ENCODE measurements around the gene TBC1D16.

Gene TBC1D16

DNA sequence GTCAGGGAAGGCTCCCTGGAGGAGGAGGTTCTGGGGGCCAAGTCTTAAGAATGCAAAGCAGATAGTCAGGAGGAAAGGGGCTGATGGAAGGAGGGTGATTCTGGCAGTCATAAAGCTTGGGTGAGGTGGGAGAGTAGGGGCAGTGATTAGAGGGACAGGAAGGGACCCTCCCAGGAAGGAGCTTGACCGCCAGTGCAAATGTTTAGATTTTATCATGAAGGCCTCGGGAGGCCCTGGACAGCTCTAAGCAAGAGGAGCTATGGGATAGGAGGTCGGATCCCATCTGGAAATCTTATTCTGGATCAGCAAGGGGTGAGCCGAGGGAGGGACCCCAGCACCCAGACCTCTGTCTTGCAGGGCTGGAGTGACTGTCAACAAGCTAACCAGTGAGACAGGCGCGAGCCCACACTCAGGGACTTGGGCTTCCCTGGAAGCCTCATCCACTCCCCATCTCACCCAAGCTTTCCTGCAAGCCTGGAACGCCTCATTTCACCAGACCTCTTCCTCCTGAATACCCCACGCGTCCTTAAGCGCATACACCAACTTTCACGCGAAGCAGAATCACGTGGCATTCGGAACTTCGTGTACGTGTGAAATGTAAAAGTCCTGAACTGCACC, 144.4 kb downstream of the TBC1D16 start:
- Histone ChIP-seq H3K27me3 (ENCODE audit: insufficient read depth, low read length) (peaks cover 77% of the 10 kb centered on the region), H3K36me3 (ENCODE audit: insufficient read depth, low read length) (no peaks in the 10 kb centered on the region), H3K27ac (ENCODE audit: low read depth, low read length) (no peak overlapping the region)

DNA sequence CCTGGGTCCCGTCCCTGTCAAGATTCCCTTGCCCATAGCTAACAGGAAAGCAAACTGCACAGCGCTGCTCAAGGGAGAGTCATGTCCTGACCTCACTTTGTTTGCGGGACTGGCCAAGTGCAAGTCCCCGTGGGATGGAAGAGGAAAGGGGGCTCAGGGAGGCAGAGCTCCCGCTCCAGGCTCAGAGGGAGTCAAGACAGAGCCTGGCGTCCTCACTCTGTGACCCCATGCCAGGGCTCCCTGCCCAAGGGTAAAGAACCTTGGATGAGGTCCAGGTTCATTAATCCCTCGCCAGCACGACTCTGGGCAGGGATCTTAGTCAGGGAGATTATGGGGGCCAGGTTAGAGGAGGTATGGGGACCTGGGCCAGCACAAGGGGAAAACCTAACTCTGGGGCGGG, 145.0 kb downstream of the TBC1D16 start:
- Histone ChIP-seq H3K27me3 (ENCODE audit: insufficient read depth, low read length) (peaks cover 72% of the 10 kb centered on the region), H3K79me2 (ENCODE audit: control insufficient read depth, insufficient read depth, low read length, unreplicated experiment) (no peaks in the 10 kb centered on the region), H3K4me3 (ENCODE audit: low read depth, low read length) (no peak overlapping the region), H2AFZ (ENCODE audit: low read length, unreplicated experiment) (no peak overlapping the region), H3K4me1 (ENCODE audit: control insufficient read depth, insufficient read depth, low read length, unreplicated experiment) (no peaks in the 10 kb centered on the region), H3K36me3 (ENCODE audit: insufficient read depth, low read length) (no peaks in the 10 kb centered on the region), H3K27ac (ENCODE audit: low read depth, low read length) (no peak overlapping the region)

More for the DNA sequence above, 144.4 kb downstream of the TBC1D16 start:
- Histone ChIP-seq H3K4me3 (ENCODE audit: low read depth, low read length) (no peak overlapping the region), H2AFZ (ENCODE audit: low read length, unreplicated experiment) (no peak overlapping the region), H3K4me1 (ENCODE audit: control insufficient read depth, insufficient read depth, low read length, unreplicated experiment) (no peaks in the 10 kb centered on the region), H3K79me2 (ENCODE audit: control insufficient read depth, insufficient read depth, low read length, unreplicated experiment) (no peaks in the 10 kb centered on the region)

- Histone ChIP-seq H3K36me3 (ENCODE audit: insufficient read depth, low read length) (no peaks in the 10 kb centered on the region), H2AFZ (ENCODE audit: low read length, unreplicated experiment) (no peak overlapping the region), H3K27ac (ENCODE audit: low read depth, low read length) (no peak overlapping the region), H3K27me3 (ENCODE audit: insufficient read depth, low read length) (peaks cover 62% of the 10 kb centered on the region), H3K4me3 (ENCODE audit: low read depth, low read length) (no peak overlapping the region), H3K79me2 (ENCODE audit: control insufficient read depth, insufficient read depth, low read length, unreplicated experiment) (no peaks in the 10 kb centered on the region), H3K4me1 (ENCODE audit: control insufficient read depth, insufficient read depth, low read length, unreplicated experiment) (no peaks in the 10 kb centered on the region)
Measured at GRCh38 chr17:79888811-79889634, 146.6 kb downstream of the TBC1D16 start.

DNA sequence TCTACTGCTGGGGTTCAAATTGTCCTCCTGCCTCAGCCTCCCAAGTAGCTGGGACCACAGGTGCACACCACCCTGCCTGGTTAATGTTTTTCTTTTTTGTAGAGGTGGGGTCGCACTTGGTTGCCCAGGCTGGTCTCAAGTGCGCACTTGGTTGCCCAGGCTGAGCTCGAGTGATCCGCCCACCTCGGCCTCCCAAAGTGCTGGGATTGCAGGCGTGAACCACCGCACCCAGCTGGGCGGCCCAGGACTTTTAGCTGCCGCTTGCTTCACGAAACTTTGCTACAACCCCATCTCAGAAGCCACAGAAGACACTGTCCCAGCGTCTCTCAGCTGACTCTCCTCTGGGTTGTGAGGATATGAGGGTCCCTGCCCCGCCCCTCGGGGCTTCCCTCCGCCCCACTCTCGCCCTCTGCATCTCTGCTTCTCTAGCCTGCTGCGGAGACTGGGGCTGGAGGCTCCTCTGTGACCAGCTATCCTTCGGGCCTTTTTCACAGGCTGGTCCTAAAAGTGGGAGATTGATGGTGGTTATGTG, 147.6 kb downstream of the TBC1D16 start:
- H3K4me3 ChIP-seq (ENCODE audit: low read depth, low read length) = no peak overlapping the region
- no peak overlapping the region for H3K27ac ChIP-seq (ENCODE audit: low read depth, low read length)
- peaks cover 70% of the 10 kb centered on the region for H3K27me3 ChIP-seq (ENCODE audit: insufficient read depth, low read length)
- H3K36me3 ChIP-seq (ENCODE audit: insufficient read depth, low read length) = no peaks in the 10 kb centered on the region
- H3K79me2 ChIP-seq (ENCODE audit: control insufficient read depth, insufficient read depth, low read length, unreplicated experiment) = no peaks in the 10 kb centered on the region
- no peaks in the 10 kb centered on the region for H3K4me1 ChIP-seq (ENCODE audit: control insufficient read depth, insufficient read depth, low read length, unreplicated experiment)
- no peak overlapping the region for H2AFZ ChIP-seq (ENCODE audit: low read length, unreplicated experiment)

DNA sequence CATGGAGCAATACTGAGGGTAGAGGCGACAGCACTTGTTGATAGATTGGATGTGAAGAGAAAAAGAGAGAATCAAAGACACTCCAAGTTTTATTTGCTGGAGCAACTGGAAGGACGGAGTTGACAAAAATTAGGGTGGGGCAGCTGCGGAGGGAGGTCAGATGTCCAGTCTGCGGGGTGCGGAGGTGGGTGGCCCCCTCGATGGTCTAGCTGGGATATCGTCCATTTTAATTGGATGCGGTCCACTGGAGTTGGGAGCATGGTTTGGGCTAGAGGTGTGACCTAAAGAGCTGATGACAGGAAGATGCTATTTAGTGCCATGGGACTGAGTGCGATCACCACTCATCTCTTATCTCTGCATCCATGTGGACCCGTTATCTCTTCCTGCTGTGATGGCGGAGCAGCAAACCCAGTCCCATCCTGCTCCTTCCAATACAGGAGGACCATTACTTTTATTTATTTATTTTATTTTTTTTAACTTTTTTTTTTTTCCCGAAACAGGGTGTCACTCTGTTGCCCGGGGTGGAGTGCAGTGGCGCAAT, 148.2 kb downstream of the TBC1D16 start:
- Histone ChIP-seq H3K27me3 (ENCODE audit: insufficient read depth, low read length) (peaks cover 70% of the 10 kb centered on the region), H3K36me3 (ENCODE audit: insufficient read depth, low read length) (no peaks in the 10 kb centered on the region), H2AFZ (ENCODE audit: low read length, unreplicated experiment) (no peak overlapping the region), H3K4me3 (ENCODE audit: low read depth, low read length) (no peak overlapping the region), H3K27ac (ENCODE audit: low read depth, low read length) (no peak overlapping the region), H3K4me1 (ENCODE audit: control insufficient read depth, insufficient read depth, low read length, unreplicated experiment) (no peaks in the 10 kb centered on the region), H3K79me2 (ENCODE audit: control insufficient read depth, insufficient read depth, low read length, unreplicated experiment) (no peaks in the 10 kb centered on the region)

- Histone ChIP-seq H3K4me3 (ENCODE audit: low read depth, low read length) (no peak overlapping the region), H3K79me2 (ENCODE audit: control insufficient read depth, insufficient read depth, low read length, unreplicated experiment) (no peaks in the 10 kb centered on the region), H2AFZ (ENCODE audit: low read length, unreplicated experiment) (no peak overlapping the region), H3K36me3 (ENCODE audit: insufficient read depth, low read length) (no peaks in the 10 kb centered on the region), H3K27ac (ENCODE audit: low read depth, low read length) (no peak overlapping the region), H3K27me3 (ENCODE audit: insufficient read depth, low read length) (peaks cover 43% of the 10 kb centered on the region), H3K4me1 (ENCODE audit: control insufficient read depth, insufficient read depth, low read length, unreplicated experiment) (no peaks in the 10 kb centered on the region)
Measured at GRCh38 chr17:79883202-79883601, 152.5 kb downstream of the TBC1D16 start.

Measured in ACC112 (cell line).